OCI-LY1 (cell line): ENCODE data around the gene ZNG1B.
"Not testable (repeated sequence)": the region's sequence is repeated elsewhere in the genome, so short reads cannot be mapped to it uniquely, and the experiment has no call there.

Experiments used
- CTCF ChIP-seq: fragments of 200-600 bp; sonication (generic), shearing (Covaris generic); IDR thresholded peaks from 2 replicates; pipeline ENCODE4 v1.5.1; 2017; ENCODE audit warnings: mild to moderate bottlenecking, antibody characterized with exemption, low read length, moderate library complexity, mixed read lengths
- EZH2 ChIP-seq: fragments of 200-600 bp; sonication (generic), shearing (Covaris generic); IDR thresholded peaks from 2 replicates; pipeline ENCODE4 v1.8.0; 2017; ENCODE audit warnings: borderline replicate concordance, mixed run types, mild to moderate bottlenecking, antibody characterized with exemption, low read length, moderate library complexity, mixed read lengths

- not testable (repeated sequence) for TF ChIP-seq CTCF, EZH2
Measured at GRCh38 chr2:113517025-113517424, 79.5 kb downstream of the ZNG1B start.
